Upper lobe of left lung (tissue), 4 donors: ENCODE results near the gene MMS22L.

ENCODE experiments used
- CTCF ChIP-seq, 6 experiments: fragments of 450-650 bp in 4 of 6; fragments of 200-600 bp in 2 of 6; sonication (generic) in 2 of 6; IDR thresholded peaks; one replicate each; pipeline ENCODE4 v1.5.1; 2016 to 2019; ENCODE audit warnings: antibody characterized with exemption in 6 of 6
- POLR2A ChIP-seq, 4 donors: fragments of 450-650 bp; IDR thresholded peaks; one replicate each; pipeline ENCODE4 v1.5.1; 2016 to 2017; ENCODE audit warnings: antibody characterized with exemption in 4 of 4, mild to moderate bottlenecking in 2 of 4

- TF ChIP-seq CTCF (IDR thresholded peaks at IDR 0.05), result no peak
- TF ChIP-seq POLR2A (IDR thresholded peaks at IDR 0.05), result no peak
Observed at GRCh38 chr6:97138581-97138980, 144.4 kb downstream of the MMS22L start.
